Measurements from ENCODE around the gene MALL. TPM values are rescaled to one million over a fixed set of nuclear protein-coding genes. Genes with fewer than 3 reads are reported as not detected.
"Not testable (repeated sequence)": the region's sequence is repeated elsewhere in the genome, so short reads cannot be mapped to it uniquely, and the experiment has no call there.

Gene MALL
- total and polyA plus RNA-seq, 10 of the 15 experiments (the other 5 are each of a cell fraction or from before 2014, with no cell fraction given), result 0.26 TPM; not detected in 9

GRCh38 chr2:110094884-110095534, 20.6 kb downstream of the MALL start:
- BruUV-seq (replicated peaks); H2AFZ ChIP-seq (ENCODE audit: control insufficient read depth, low read depth, low read length); SMC1A ChIA-PET (ENCODE audit: uncharacterized antibody, unreplicated experiment); DNase-seq (ENCODE audit: low read depth, low spot score); H3K9me3 ChIP-seq (replicated peaks; ENCODE audit: control insufficient read depth, insufficient read depth, low read length); FAIRE-seq; in situ Hi-C loops (cut with MboI); RAD21 ChIA-PET (ENCODE audit: unreplicated experiment); H4K20me1 ChIP-seq (ENCODE audit: control insufficient read depth, insufficient read depth); H3K27me3 ChIP-seq (replicated peaks in 1 of 2; ENCODE audit: control insufficient read depth in 2 of 2, insufficient read depth in 2 of 2, low read length in 1 of 2); H3K4me1 ChIP-seq (ENCODE audit: control insufficient read depth, insufficient read depth, low read length); ATAC-seq; POLR2A ChIA-PET; intact Hi-C loops (cut with micrococcal nuclease; ENCODE audit: unreplicated experiment); H3K27ac ChIP-seq (ENCODE audit: control insufficient read depth, insufficient read depth); CTCF ChIA-PET; H3K36me3 ChIP-seq (ENCODE audit: control insufficient read depth in 2 of 2, insufficient read depth in 2 of 2, low read length in 1 of 2); H3K9ac ChIP-seq (ENCODE audit: control insufficient read depth, insufficient read depth, low read length); H3K4me2 ChIP-seq (ENCODE audit: control insufficient read depth, insufficient read depth); H3K79me2 ChIP-seq (ENCODE audit: control insufficient read depth, insufficient read depth, low read length); H3K4me3 ChIP-seq: not testable (repeated sequence)
- WGBS (ENCODE audit: insufficient coverage, insufficient replicate concordance, low lambda C conversion rate, missing lambda C conversion rate), result 46% methylated on average over 4 of the region's 6 CpGs

GRCh38 chr2:110093924-110094323, 21.7 kb downstream of the MALL start:
- intact Hi-C loops (cut with micrococcal nuclease; ENCODE audit: unreplicated experiment); H3K9me3 ChIP-seq (replicated peaks; ENCODE audit: control insufficient read depth, insufficient read depth, low read length); ATAC-seq; H3K27me3 ChIP-seq (replicated peaks in 1 of 2; ENCODE audit: control insufficient read depth in 2 of 2, insufficient read depth in 2 of 2, low read length in 1 of 2); RAD21 ChIA-PET (ENCODE audit: unreplicated experiment); FAIRE-seq; BruUV-seq (replicated peaks); H3K36me3 ChIP-seq (ENCODE audit: control insufficient read depth in 2 of 2, insufficient read depth in 2 of 2, low read length in 1 of 2); H3K4me1 ChIP-seq (ENCODE audit: control insufficient read depth, insufficient read depth, low read length); H2AFZ ChIP-seq (ENCODE audit: control insufficient read depth, low read depth, low read length); CTCF ChIA-PET; H3K27ac ChIP-seq (ENCODE audit: control insufficient read depth, insufficient read depth); SMC1A ChIA-PET (ENCODE audit: uncharacterized antibody, unreplicated experiment); H4K20me1 ChIP-seq (ENCODE audit: control insufficient read depth, insufficient read depth); H3K4me2 ChIP-seq (ENCODE audit: control insufficient read depth, insufficient read depth); H3K9ac ChIP-seq (ENCODE audit: control insufficient read depth, insufficient read depth, low read length); in situ Hi-C loops (cut with MboI); POLR2A ChIA-PET; H3K79me2 ChIP-seq (ENCODE audit: control insufficient read depth, insufficient read depth, low read length); DNase-seq (ENCODE audit: low read depth, low spot score); H3K4me3 ChIP-seq: not testable (repeated sequence)
- no CpG with 5 or more reads among the region's 6 CpGs for WGBS (ENCODE audit: insufficient coverage, insufficient replicate concordance, low lambda C conversion rate, missing lambda C conversion rate)

- H3K4me2 ChIP-seq (ENCODE audit: control insufficient read depth, insufficient read depth); FAIRE-seq; H3K36me3 ChIP-seq (ENCODE audit: control insufficient read depth in 2 of 2, insufficient read depth in 2 of 2, low read length in 1 of 2); H3K79me2 ChIP-seq (ENCODE audit: control insufficient read depth, insufficient read depth, low read length); BruUV-seq (replicated peaks); H3K4me1 ChIP-seq (ENCODE audit: control insufficient read depth, insufficient read depth, low read length); H3K9me3 ChIP-seq (replicated peaks; ENCODE audit: control insufficient read depth, insufficient read depth, low read length); in situ Hi-C loops (cut with MboI); H3K9ac ChIP-seq (ENCODE audit: control insufficient read depth, insufficient read depth, low read length); SMC1A ChIA-PET (ENCODE audit: uncharacterized antibody, unreplicated experiment); H3K27ac ChIP-seq (ENCODE audit: control insufficient read depth, insufficient read depth); RAD21 ChIA-PET (ENCODE audit: unreplicated experiment); POLR2A ChIA-PET; intact Hi-C loops (cut with micrococcal nuclease; ENCODE audit: unreplicated experiment); ATAC-seq; H3K27me3 ChIP-seq (replicated peaks in 1 of 2; ENCODE audit: control insufficient read depth in 2 of 2, insufficient read depth in 2 of 2, low read length in 1 of 2); H3K4me3 ChIP-seq; DNase-seq (ENCODE audit: low read depth, low spot score); CTCF ChIA-PET; H2AFZ ChIP-seq (ENCODE audit: control insufficient read depth, low read depth, low read length); H4K20me1 ChIP-seq (ENCODE audit: control insufficient read depth, insufficient read depth): not testable (repeated sequence)
- WGBS (ENCODE audit: insufficient coverage, insufficient replicate concordance, low lambda C conversion rate, missing lambda C conversion rate), result no CpG with 5 or more reads among the region's 4 CpGs
These were observed 25.5 kb downstream of the MALL start for GRCh38 chr2:110090164-110090563.

- in situ Hi-C loops (cut with MboI); H3K36me3 ChIP-seq (ENCODE audit: control insufficient read depth in 2 of 2, insufficient read depth in 2 of 2, low read length in 1 of 2); POLR2A ChIA-PET; intact Hi-C loops (cut with micrococcal nuclease; ENCODE audit: unreplicated experiment); H3K4me2 ChIP-seq (ENCODE audit: control insufficient read depth, insufficient read depth); H4K20me1 ChIP-seq (ENCODE audit: control insufficient read depth, insufficient read depth); ATAC-seq; RAD21 ChIA-PET (ENCODE audit: unreplicated experiment); FAIRE-seq; H3K4me3 ChIP-seq; H3K4me1 ChIP-seq (ENCODE audit: control insufficient read depth, insufficient read depth, low read length); H2AFZ ChIP-seq (ENCODE audit: control insufficient read depth, low read depth, low read length); SMC1A ChIA-PET (ENCODE audit: uncharacterized antibody, unreplicated experiment); H3K79me2 ChIP-seq (ENCODE audit: control insufficient read depth, insufficient read depth, low read length); H3K9me3 ChIP-seq (replicated peaks; ENCODE audit: control insufficient read depth, insufficient read depth, low read length); BruUV-seq (replicated peaks); H3K9ac ChIP-seq (ENCODE audit: control insufficient read depth, insufficient read depth, low read length); CTCF ChIA-PET; DNase-seq (ENCODE audit: low read depth, low spot score); H3K27ac ChIP-seq (ENCODE audit: control insufficient read depth, insufficient read depth); H3K27me3 ChIP-seq (replicated peaks in 1 of 2; ENCODE audit: control insufficient read depth in 2 of 2, insufficient read depth in 2 of 2, low read length in 1 of 2): not testable (repeated sequence)
- WGBS (ENCODE audit: insufficient coverage, insufficient replicate concordance, low lambda C conversion rate, missing lambda C conversion rate), result no CpG with 5 or more reads among the region's 2 CpGs
These were observed 31.9 kb downstream of the MALL start for GRCh38 chr2:110083757-110084156.
